ENCODE data around the gene KCNK7.

DNA sequence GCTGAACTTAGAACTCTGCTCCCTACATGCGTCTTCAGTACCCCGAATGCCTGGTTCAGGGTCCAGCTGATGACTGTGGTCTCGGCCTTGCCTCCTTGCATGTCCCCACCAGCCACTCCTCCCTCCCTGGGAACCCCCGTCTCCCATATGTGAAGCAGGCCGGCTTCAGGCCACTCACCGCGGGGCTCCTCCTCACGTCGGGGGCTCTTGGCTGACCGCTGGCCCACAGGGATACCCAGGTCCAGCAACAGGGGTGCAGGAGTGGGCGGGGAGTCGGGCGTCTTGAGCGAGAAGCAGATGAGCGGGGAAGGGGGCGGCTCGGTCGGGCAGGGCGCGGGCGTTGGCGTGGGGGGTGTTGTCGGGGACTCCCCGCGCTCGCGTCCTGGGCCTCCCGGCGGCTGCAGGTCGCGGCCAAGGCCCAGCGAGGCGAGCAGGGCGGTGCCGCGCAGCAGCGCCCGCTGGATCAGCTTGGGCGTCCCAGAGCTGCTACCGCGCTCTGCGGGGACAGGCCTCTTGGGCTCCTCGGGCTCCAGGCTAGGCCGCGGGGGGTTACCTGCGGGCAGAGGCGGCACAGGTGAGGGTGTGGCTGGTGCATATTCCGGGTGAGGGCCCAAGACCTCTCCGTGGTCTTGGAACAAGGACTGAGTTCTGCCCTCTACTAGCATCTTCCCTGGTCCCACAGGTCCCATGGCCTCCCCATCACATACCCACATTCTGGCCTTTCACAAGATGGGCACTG, 3.8 kb upstream of the KCNK7 start:
- TF ChIP-seq POLR2A (IDR thresholded peaks at IDR 0.05; ENCODE audit: low read length) (no peak), GATA1 (IDR thresholded peaks at IDR 0.05; ENCODE audit: low read depth, low read length) (no peak)

Measured in erythroblast (primary cell).